AG10803 (cell line): ENCODE results near the gene CDK2.
"Not testable (repeated sequence)": the region's sequence is repeated elsewhere in the genome, so short reads cannot be mapped to it uniquely, and the experiment has no call there.

ENCODE experiments used
- DNase-seq: peaks from one replicate; pipeline ENCODE4 v3.0.0; 2010; ENCODE audit warnings: low read depth
- H3K4me3 ChIP-seq: 2 replicates; pipeline ENCODE4 v1.5.1; 2011; ENCODE audit warnings: mild to moderate bottlenecking, low read length, control low read depth
- TF ChIP-seq, protein P1 (sequence below): conservative IDR thresholded peaks from 2 replicates; pipeline ENCODE4 v1.5.1; 2011; ENCODE audit warnings: mild to moderate bottlenecking, low read length, control low read depth, inconsistent platforms

CDK2 gene

GRCh38 chr12:55966408-55967281, at the start of gene CDK2:
TSS of gene CDK2 (plus strand) at chr12:55966830. CDS start at chr12:55967009, 179 bp downstream.
- TF ChIP-seq, protein P1, sequence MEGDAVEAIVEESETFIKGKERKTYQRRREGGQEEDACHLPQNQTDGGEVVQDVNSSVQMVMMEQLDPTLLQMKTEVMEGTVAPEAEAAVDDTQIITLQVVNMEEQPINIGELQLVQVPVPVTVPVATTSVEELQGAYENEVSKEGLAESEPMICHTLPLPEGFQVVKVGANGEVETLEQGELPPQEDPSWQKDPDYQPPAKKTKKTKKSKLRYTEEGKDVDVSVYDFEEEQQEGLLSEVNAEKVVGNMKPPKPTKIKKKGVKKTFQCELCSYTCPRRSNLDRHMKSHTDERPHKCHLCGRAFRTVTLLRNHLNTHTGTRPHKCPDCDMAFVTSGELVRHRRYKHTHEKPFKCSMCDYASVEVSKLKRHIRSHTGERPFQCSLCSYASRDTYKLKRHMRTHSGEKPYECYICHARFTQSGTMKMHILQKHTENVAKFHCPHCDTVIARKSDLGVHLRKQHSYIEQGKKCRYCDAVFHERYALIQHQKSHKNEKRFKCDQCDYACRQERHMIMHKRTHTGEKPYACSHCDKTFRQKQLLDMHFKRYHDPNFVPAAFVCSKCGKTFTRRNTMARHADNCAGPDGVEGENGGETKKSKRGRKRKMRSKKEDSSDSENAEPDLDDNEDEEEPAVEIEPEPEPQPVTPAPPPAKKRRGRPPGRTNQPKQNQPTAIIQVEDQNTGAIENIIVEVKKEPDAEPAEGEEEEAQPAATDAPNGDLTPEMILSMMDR: no peak
- peak; percentile 65 for DNase-seq
- peak within 1 kb of the TSS; percentile 86 for H3K4me3 ChIP-seq

- DNase-seq: peak; percentile 43
- H3K4me3 ChIP-seq: not testable (repeated sequence)
Observed at GRCh38 chr12:55919032-55919431, 47.6 kb upstream of the CDK2 start.

DNA sequence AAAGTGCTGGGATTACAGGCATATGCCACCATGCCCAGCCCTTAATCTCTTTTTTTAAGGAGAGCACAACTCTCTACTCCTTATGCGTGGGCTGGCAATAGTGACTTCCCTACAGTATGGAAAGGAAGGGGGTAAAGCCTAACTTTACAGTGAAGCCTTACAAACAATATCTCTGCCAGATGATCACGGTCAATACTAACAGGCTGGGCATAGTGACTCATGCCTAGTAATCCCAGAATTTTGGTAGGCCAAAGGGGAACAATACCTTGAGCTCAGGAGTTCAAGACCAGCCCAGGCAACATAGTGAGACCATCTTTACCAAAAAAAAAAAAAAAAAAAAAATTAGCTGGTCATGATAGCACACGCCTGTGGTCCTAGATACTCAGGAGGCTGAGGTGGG, 44.5 kb upstream of the CDK2 start:
- DNase-seq: no peak
- H3K4me3 ChIP-seq: no peak overlapping the region
- TF ChIP-seq, protein P1: no peak

- not testable (repeated sequence) for DNase-seq, H3K4me3 ChIP-seq
Observed at GRCh38 chr12:55923648-55924047, 43.0 kb upstream of the CDK2 start.

GRCh38 chr12:55925371-55925770, 41.3 kb upstream of the CDK2 start:
- no peak overlapping the region for H3K4me3 ChIP-seq

GRCh38 chr12:55925870-55926737, 40.5 kb upstream of the CDK2 start:
- no peak for DNase-seq
- TF ChIP-seq, protein P1: no peak

More at GRCh38 chr12:55925371-55925770, 41.3 kb upstream of the CDK2 start:
- no peak for DNase-seq
- TF ChIP-seq, protein P1: no peak

DNA sequence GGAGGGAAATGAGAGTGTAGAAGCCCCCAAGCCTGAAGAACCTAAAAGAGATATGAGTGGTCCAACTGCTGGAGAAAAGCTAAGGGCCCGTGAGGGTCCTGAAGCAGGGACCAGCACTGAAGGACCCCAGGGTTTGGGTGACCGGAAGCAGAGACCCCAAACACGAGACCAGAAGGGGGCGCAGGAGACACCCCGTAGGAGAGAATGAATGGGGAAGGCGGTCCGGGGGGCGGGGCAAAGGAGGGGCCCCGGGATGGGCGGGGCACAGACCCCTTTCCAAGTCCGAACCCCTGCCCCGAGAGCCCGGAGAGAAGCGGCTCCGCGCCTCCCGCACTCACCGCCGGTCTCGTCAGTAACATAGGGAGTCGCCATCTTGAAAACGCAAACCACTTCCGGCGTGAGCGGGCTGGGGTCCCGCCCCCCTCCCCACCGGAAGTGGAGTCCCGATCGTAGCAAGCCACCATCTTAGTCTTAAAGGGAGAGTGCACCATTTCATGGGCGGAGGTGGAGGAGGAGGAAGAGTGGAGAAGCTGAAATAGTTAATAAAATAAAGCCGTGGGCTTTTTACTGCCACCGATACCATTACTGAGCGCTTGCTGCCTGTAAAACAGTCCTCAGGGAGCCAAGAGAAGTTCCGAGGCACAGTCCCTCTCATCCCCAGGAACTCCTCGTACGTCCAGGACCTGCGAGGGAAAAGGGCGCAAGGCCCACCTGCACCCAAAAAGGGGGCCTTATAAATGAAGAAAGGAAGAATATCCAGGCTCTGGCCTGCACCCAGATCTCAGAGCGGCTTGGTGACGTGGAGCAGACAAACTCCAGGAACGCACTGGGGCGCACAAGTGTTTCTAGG, 39.7 kb upstream of the CDK2 start:
- TF ChIP-seq, protein P1: peak; percentile 71
- peak overlapping the region; percentile 96 for H3K4me3 ChIP-seq
- peak; percentile 91 for DNase-seq

More at GRCh38 chr12:55925870-55926737, 40.5 kb upstream of the CDK2 start:
- H3K4me3 ChIP-seq: peak overlapping the region; percentile 96
